HG03060 (cell line): ENCODE measurements around the gene PPP1R9B.

ENCODE experiments used
- ATAC-seq: cut with Tn5 transposase; IDR thresholded peaks from one replicate; pipeline ENCODE4 v1.9.1; 2021; ENCODE audit warnings: low read depth, moderate number of reproducible peaks; ENCODE audit not compliant: unreplicated experiment

Gene PPP1R9B

DNA sequence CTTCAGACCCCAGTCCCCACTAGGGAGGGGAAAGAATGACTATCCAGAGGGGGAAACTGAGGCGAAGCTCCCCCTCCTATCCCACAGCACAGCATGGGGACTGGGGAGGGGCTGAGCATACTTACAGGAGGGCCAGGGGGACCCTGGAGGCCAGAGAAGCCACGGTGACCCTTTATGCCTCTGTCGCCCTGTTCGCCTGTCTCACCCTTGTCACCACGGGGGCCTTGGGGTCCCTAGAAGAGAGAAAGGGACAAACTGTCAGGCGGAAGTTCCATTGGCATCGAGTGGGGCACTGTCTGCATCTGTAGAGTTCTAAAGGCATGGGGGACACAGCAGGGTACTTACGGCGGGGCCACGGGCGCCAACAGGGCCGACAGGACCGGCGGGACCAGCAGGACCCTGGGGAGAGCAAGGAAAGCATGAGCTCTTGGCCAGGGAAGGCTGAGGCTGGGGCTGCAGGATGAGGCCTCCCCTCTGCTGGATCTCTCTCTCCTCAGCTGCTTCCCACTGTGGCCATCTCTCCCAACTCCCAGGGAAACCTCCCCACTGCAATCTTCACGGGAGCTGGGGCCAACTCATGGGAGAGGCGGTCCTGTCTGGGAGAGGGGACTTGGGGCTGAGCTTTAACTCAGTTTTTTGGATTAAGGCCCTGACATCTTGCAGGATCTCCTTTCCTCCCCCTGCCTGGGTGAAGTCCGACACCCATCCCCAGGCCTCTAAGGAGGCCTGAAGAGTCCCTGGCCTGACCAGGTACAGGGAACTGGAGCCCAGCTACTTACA lies 37.5 kb upstream of the PPP1R9B start:
- no peak for ATAC-seq

GRCh38 chr17:50187394-50187725 lies 36.9 kb upstream of the PPP1R9B start:
- no peak for ATAC-seq

DNA sequence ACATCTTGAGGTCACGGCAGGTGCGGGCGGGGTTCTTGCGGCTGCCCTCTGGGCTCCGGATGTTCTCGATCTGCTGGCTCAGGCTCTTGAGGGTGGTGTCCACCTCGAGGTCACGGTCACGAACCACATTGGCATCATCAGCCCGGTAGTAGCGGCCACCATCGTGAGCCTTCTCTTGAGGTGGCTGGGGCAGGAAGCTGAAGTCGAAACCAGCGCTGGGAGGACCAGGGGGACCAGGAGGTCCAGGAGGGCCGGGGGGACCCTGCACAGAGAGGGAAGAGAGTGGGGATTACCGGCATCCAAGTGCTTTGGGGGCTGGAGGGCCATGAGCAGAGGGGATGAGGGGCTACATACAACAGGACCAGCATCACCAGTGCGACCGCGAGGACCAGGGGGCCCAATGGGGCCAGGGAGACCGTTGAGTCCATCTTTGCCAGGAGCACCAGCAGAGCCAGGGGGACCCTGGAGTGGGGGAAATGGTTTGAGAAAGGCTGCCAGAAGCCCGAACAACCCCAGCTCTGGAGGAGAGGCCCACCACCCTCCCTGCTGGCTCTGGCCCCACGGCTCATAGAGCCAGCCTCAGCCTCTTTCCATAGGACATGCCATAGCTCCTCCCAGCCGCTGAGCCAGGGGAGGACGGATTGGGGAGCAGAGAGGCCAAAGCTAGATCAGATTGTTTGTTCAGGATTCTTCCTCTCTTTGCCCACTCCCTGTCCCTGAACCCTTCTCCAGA lies 36.4 kb upstream of the PPP1R9B start:
- ATAC-seq = no peak

DNA sequence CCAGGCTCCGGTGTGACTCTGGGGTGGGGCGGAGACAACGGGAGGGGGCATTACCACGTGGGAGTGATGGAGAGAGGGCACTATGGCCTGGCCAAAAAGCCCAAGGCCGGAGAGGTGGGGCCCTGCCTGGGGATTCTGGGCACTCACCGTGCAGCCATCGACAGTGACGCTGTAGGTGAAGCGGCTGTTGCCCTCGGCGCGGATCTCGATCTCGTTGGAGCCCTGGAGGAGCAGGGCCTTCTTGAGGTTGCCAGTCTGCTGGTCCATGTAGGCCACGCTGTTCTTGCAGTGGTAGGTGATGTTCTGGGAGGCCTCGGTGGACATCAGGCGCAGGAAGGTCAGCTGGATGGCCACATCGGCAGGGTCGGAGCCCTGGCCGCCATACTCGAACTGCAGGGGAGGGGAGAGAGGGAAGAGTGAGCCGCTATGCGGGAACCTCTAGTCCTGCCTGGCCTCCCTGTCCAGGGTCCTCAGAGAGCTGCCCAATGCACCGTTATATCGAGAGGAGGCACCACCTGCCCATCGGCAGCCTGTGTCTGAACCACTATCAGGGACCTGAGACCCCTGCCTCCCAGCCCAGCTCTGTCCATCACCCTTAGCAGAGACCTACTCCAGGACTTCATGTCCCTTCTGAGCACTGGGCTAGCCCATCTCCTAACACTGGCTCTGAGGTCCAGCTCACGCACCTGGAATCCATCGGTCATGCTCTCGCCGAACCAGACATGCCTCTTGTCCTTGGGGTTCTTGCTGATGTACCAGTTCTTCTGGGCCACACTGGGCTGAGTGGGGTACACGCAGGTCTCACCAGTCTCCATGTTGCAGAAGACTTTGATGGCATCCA lies 35.4 kb upstream of the PPP1R9B start:
- ATAC-seq = no peak

DNA sequence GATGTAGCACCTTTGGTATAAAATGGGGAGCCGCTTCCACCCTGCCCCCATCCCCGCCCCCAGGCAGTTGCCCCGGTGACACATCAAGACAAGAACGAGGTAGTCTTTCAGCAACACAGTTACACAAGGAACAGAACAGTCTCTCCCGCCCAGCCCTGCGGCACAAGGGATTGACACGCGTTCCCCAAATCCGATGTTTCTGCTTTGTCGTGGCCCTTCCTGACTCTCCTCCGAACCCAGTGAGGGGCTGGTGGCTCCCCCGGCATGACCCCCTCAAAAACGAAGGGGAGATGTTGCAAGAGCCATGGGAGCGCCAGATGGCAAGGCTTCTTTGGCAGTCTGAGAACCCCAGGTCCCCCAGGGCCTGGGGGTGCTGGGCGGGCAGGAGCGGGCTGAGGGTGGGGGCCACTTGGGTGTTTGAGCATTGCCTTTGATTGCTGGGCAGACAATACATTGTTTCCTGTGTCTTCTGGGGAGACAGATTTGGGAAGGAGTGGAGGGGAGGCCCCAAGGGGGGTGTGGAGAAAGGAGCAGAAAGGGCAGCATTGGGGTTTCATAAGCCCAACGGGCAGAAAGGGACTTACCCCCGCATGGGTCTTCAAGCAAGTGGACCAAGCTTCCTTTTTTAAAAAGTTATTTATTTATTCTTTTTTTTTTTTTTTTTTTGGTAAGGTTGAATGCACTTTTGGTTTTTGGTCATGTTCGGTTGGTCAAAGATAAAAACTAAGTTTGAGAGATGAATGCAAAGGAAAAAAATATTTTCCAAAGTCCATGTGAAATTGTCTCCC lies 34.3 kb upstream of the PPP1R9B start:
- no peak for ATAC-seq

- ATAC-seq = no peak
Observed at GRCh38 chr17:50184064-50184463, 33.6 kb upstream of the PPP1R9B start.

- no peak for ATAC-seq
Observed at GRCh38 chr17:50183421-50183994, 33.0 kb upstream of the PPP1R9B start.

- ATAC-seq = no peak
Observed at GRCh38 chr17:50182783-50183420, 32.4 kb upstream of the PPP1R9B start.

- ATAC-seq = no peak
Observed at GRCh38 chr17:50181591-50182560, 31.4 kb upstream of the PPP1R9B start.

DNA sequence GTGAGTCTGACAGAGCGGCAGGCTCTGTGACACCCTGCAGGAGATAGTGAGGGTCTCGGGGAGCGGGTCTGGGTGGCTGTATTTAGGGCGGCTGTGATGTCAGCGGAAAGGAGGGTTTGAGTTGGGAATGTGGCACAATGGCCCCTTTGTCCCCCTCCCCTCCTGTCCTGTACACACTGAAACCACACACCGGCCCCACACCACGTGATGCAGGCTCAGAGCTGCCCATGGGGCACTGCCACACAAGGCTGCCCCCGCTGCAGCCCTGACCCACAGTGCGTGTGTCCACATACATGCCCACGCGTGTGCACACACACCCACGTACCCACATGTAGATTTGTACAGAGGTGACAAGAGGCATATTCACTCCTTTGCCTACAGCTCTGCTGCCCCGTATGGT lies 30.7 kb upstream of the PPP1R9B start:
- no peak for ATAC-seq

DNA sequence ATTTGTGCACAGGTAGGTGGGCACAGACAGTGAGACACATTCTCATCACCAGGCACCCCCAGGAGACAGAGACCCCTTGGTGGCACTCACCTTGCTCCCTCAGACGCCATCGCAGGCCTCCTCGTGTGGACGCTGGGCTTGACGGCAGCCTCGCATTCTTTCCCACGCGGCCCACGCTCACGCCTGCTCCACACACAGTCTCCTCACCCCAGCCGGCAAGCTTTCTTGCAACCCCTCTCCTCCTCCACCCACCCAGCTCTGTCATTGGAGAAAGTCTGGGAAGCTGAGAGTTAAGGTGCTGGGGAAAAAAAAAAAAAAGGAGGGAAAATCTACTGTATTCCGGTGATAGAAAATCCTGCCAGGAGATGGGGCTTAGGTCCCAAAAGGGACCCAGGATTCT lies 30.1 kb upstream of the PPP1R9B start:
- no peak for ATAC-seq

DNA sequence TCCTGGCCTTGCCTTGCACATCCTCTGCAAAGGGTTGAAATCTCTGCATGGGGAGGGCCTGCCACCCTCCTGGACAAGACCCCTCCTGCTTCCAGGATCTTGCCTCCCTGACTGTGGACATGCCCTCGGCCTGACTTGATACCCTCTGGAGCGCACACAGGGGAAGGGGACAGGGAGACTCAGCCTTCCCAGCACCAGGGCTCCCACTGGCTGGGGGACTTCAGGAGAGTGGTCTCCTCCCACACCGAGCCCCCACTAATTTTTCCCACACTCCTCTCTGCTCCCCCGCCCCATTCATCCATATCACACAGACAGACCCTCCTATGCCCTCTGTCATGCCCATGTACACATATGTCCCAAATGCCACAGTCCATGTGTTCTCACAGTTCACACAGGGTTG lies 29.6 kb upstream of the PPP1R9B start:
- ATAC-seq = no peak

DNA sequence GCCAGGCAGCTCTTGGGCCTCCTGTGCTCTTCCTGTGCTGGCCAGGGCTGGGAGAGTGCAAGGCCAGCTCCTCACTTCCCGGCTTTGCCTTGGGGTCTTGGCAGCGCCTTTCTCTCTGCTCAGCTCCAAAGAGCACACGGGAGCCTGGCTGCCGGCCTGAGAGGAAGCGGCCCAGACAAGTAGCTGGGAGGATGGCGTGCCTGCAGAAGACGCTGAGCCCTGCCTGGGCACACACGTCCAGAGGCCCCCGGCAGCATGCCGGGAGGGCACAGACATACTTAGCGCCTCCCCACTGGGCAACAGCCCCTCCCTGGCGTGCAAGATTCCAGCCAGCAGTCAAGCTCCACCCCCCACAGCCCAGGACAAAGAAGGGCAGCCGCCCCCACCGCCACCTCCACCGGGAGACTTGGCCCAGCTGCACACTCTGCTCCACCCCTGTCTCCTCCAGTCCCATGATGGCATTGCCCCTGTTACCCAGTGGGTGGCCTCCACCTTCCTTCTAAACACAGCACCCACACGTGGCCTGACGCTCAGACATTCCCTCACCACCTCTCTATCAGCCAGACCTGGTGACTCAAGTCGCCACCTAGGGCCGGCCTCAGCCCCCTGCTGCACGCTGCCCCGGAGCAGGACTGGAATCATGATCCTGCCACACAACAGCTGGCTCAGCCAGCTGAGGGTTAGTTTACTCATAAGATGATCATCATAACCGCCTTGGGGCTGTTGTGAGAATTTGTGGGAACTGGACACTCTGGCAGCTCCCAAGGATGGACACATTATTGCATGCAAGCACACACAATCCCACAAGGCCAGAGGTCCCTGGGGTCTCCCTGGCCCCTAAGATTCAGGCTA lies 27.7 kb upstream of the PPP1R9B start:
- ATAC-seq = no peak

DNA sequence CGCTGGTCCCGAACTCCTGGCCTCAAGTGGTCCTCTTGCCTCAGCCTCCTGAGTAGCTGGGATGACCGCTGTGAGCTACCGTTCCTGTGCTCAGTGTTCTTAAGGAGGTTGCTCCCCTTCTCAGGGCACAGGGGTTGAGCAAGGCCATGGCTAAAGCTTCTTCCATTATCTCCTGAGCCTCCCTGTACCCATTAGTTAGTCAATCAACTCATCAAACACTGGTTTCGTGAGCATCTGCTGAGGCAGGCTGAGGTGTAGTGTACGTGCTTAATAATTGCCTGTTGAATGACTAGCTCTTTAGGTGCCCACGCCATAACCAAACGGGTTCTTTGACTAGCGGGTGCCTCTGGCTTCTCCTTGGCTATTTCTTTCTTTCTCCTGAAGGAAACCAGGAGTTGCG lies 27.0 kb upstream of the PPP1R9B start:
- ATAC-seq = no peak

DNA sequence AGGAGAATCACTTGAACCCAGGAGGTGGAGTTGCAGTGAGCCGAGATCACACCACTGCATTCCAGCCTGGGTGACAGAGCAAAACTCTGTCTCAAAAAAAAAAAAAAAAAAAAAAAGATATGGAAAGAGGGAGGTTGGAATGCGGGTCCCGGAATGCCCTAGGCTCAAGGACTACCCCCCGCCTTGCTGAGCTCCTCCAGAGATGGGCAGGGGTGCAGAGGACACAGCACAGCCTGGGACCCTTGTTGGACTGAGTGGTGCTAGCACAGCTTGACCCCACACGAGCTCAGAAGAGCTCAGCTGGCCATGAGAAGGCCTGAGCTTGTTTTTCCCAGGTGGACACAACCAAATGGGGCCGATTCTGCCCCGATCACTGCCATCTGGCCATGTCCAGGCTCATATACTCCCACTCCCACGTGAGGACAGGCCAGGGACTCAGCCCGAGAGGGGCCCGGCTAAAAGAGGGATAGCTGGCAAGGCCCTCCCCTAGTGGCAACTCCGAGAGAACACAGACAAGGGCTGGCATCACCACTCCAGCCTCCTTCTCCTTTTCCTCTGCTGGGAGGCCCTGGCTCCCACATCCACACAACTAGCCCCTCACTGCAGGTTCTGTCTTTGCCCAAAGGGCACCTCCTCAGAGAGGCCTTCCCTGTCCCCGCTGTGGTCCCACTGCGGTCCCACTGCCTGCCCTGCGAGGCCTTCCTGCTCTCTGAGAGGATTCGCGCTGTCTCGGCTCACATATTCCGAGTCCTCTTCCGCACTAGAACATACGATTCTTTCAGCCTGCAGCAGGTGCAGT lies 26.3 kb upstream of the PPP1R9B start:
- ATAC-seq = no peak

GRCh38 chr17:50175035-50175807 lies 24.7 kb upstream of the PPP1R9B start:
- no peak for ATAC-seq
